ENCODE measurements around the gene BCKDHB. TPM values are rescaled to one million over a fixed set of nuclear protein-coding genes. Genes with fewer than 3 reads are reported as not detected.
"Not testable (repeated sequence)": the region's sequence is repeated elsewhere in the genome, so short reads cannot be mapped to it uniquely, and the experiment has no call there.

Gene BCKDHB
- total RNA-seq = 12.9 to 28.1 TPM (median 15.1 TPM) in 3 replicates
- long read RNA-seq, transcript BCKDHB-201 (10 exons, 3,692 nt) = major isoform, 13 of 26 reads
- long read RNA-seq, transcript BCKDHB-202 (11 exons, 1,514 nt) = minor isoform, 6 of 26 reads
- long read RNA-seq, partial matches to known transcripts = 1 of 26 reads
- long read RNA-seq, other reads (novel, unspliced or antisense) = 6 of 26 reads

DNA sequence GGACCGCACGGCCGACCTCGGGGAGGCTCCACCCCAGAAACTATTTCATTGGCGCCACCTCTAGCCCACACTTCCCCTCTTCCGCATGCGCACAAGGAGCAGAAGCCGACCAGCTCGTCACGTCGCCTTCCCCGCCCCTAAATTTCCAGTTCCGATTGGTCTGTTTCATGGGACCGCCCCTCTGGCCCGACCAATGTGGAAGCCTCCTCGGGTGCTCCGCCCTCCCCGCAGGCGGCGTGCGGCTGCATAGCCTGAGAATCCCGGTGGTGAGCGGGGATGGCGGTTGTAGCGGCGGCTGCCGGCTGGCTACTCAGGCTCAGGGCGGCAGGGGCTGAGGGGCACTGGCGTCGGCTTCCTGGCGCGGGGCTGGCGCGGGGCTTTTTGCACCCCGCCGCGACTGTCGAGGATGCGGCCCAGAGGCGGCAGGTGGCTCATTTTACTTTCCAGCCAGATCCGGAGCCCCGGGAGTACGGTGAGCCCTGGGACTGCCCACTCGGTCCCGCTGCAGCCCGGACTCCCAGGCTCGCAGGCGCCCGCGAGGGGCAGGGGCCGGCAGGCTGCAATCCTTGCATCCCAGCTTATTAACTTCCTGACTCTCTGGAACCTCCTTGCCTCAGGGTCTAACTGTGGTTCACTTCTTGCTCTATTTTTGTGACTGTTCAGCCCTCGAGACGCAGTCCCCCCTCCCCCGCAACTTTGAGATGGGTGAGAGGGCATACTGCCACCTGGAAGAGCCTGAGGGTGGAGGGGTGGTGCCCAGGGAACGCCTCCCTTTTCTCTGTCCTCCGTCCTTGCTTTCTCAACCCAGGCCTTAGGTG lies at the start of gene BCKDHB:
BCKDHB (plus strand) TSS at position 254 of the 818 bp plus-strand sequence; CDS start at position 277, 23 bp downstream.
- peak; percentile 36 for TF ChIP-seq CTCF (IDR thresholded peaks at IDR 0.05)
- no peaks in the 10 kb centered on the region for H3K36me3 Mint-ChIP-seq (ENCODE audit: low read depth)
- peak within 1 kb of the TSS; percentile 80 for H3K4me3 Mint-ChIP-seq (ENCODE audit: unreplicated experiment)
- H3K27ac Mint-ChIP-seq (ENCODE audit: unreplicated experiment) = peak within 1 kb of the TSS; percentile 89
- no peaks in the 10 kb centered on the region for H3K9me3 Mint-ChIP-seq (ENCODE audit: low read depth)
- peak; percentile 99 for DNase-seq (ENCODE audit: low spot score)
- H3K27me3 Mint-ChIP-seq (ENCODE audit: low read depth) = no peaks in the 10 kb centered on the region
- H3K4me1 Mint-ChIP-seq (ENCODE audit: low read depth) = peaks cover 18% of the 10 kb centered on the region

DNA sequence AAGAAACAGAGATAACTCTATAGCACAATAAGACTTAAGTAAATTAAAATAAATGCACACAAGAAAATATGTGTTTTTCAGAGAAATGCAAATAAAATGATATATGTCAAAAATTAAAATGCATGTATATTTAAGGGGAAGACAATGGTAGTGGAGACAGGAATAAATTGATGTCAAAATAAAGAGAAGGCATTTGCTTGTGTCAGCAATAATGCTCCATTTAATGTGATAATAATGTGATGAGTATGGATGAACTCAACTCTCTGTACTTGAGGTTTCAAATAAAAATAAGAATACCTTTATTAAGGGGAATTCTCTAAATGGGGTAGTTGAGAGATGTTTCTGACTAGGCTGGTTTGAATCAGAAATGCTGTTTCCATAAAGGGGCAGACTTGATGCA lies 45.7 kb upstream of the BCKDHB start:
- DNase-seq (ENCODE audit: low spot score) = no peak
- no peak for TF ChIP-seq CTCF (IDR thresholded peaks at IDR 0.05)
- no peak overlapping the region for H3K27ac Mint-ChIP-seq (ENCODE audit: unreplicated experiment)

DNA sequence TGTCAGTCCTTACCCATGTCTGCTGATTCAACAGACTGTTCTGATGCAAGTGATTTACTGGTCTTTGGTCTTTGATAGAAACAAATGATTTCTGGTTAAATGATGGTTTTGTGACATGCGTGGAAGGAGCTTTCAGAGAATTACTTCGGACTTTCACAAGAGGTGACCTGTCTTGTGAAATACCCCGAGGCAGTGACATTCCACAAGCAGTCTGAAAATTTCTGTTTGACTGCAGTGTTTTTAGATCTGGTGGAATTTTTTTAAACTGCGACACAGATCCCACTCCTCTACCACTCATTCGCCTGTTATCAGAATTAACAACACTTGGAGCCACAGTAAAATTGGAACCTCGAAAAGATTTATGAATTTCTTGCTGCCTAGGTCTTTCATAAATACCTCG lies 38.3 kb upstream of the BCKDHB start:
- H3K9me3 Mint-ChIP-seq (ENCODE audit: low read depth); H3K27me3 Mint-ChIP-seq (ENCODE audit: low read depth); H3K36me3 Mint-ChIP-seq (ENCODE audit: low read depth); H3K4me1 Mint-ChIP-seq (ENCODE audit: low read depth); DNase-seq (ENCODE audit: low spot score); H3K4me3 Mint-ChIP-seq (ENCODE audit: unreplicated experiment); H3K27ac Mint-ChIP-seq (ENCODE audit: unreplicated experiment): not testable (repeated sequence)

More for the DNA sequence above, 45.7 kb upstream of the BCKDHB start:
- H3K36me3 Mint-ChIP-seq (ENCODE audit: low read depth) = no peaks in the 10 kb centered on the region
- H3K4me3 Mint-ChIP-seq (ENCODE audit: unreplicated experiment) = no peak overlapping the region
- H3K9me3 Mint-ChIP-seq (ENCODE audit: low read depth) = no peaks in the 10 kb centered on the region
- no peaks in the 10 kb centered on the region for H3K4me1 Mint-ChIP-seq (ENCODE audit: low read depth)
- no peaks in the 10 kb centered on the region for H3K27me3 Mint-ChIP-seq (ENCODE audit: low read depth)

DNA sequence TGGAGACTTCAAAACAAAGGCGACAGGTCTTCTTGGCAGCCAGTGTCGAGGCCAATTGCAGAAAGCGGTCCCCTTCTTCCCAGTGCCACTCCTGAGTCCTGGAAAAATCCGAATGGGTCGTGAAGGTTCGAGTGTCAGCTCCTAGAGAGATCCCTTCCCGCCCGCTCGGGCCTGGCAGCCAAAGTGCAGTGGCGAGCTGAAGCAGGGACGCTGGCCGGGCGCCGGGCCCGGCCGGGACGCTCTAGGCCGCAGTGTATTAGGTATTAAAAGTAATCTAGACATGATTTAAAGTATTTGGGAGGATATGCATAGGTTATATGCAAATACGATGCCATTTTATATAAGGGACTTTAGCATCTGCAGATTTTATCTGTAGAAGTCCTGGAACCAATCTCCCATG lies 36.0 kb upstream of the BCKDHB start:
- DNase-seq (ENCODE audit: low spot score); H3K27ac Mint-ChIP-seq (ENCODE audit: unreplicated experiment); H3K36me3 Mint-ChIP-seq (ENCODE audit: low read depth); H3K9me3 Mint-ChIP-seq (ENCODE audit: low read depth); H3K4me1 Mint-ChIP-seq (ENCODE audit: low read depth); H3K27me3 Mint-ChIP-seq (ENCODE audit: low read depth); H3K4me3 Mint-ChIP-seq (ENCODE audit: unreplicated experiment): not testable (repeated sequence)

DNA sequence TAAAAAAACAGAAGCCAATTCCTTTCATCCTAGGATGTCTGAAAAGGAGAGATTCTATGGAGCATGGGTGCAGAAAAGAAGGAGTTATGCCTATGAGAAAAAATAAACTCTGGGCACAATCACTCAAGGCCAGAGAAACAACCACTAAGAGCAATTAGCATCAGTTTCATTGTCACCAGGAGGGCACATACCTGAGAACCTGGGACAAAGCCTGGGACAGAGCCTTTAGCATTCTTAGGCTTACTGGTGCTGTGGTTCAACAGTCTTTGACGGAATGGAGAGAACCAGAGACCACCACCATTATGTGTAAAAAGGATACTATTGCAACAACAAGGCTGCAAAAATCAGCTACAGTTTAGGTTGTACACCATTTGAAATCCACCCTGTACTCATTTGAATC lies 29.4 kb upstream of the BCKDHB start:
- TF ChIP-seq CTCF (IDR thresholded peaks at IDR 0.05) = no peak
- Mint-ChIP-seq H3K4me3 (ENCODE audit: unreplicated experiment) (no peak overlapping the region), H3K9me3 (ENCODE audit: low read depth) (peaks cover 8% of the 10 kb centered on the region), H3K36me3 (ENCODE audit: low read depth) (no peaks in the 10 kb centered on the region), H3K27ac (ENCODE audit: unreplicated experiment) (no peak overlapping the region), H3K4me1 (ENCODE audit: low read depth) (no peaks in the 10 kb centered on the region), H3K27me3 (ENCODE audit: low read depth) (peaks cover 11% of the 10 kb centered on the region)
- DNase-seq (ENCODE audit: low spot score) = no peak

DNA sequence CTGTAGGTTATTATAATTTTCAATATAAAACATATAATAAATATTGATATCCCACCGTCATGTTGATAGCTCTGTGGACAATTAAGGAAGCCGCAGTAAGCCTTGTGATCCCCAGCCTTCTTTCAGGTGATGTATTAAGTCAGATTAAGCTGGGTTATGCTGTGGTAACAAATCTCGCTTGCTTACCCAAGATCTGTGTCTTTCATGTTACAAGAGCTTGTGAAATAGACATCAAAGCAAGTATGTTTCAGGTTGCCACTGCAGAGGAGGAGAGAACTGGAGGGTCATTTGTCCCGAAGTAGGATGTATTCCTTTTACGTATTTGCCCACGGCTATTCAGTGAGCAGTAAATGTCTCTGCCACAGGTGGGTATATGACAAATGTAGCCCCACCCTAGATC lies 17.8 kb upstream of the BCKDHB start:
- TF ChIP-seq CTCF (IDR thresholded peaks at IDR 0.05) = no peak
- peaks cover 25% of the 10 kb centered on the region for H3K27me3 Mint-ChIP-seq (ENCODE audit: low read depth)
- no peak overlapping the region for H3K4me3 Mint-ChIP-seq (ENCODE audit: unreplicated experiment)
- H3K9me3 Mint-ChIP-seq (ENCODE audit: low read depth) = no peaks in the 10 kb centered on the region
- no peaks in the 10 kb centered on the region for H3K36me3 Mint-ChIP-seq (ENCODE audit: low read depth)
- no peak overlapping the region for H3K27ac Mint-ChIP-seq (ENCODE audit: unreplicated experiment)
- no peaks in the 10 kb centered on the region for H3K4me1 Mint-ChIP-seq (ENCODE audit: low read depth)
- DNase-seq (ENCODE audit: low spot score) = no peak
